Breast epithelium (tissue), 3 donors: ENCODE data around the gene ASPRV1.

ENCODE experiments used
- POLR2A ChIP-seq: fragments of 450-650 bp; IDR thresholded peaks from one replicate; pipeline ENCODE4 v1.6.1; 2016; ENCODE audit warnings: antibody characterized with exemption, mild to moderate bottlenecking, moderate library complexity
- TF ChIP-seq, protein P1 (sequence below), 3 donors: fragments of 450-650 bp; IDR thresholded peaks; one replicate each; pipeline ENCODE4 v1.5.1; 2016 to 2017; ENCODE audit warnings: antibody characterized with exemption in 3 of 3, mild to moderate bottlenecking in 3 of 3, moderate library complexity in 3 of 3

GRCh38 chr2:69997015-69997830, 35.8 kb upstream of the ASPRV1 start:
- TF ChIP-seq POLR2A: no peak
- TF ChIP-seq, protein P1, sequence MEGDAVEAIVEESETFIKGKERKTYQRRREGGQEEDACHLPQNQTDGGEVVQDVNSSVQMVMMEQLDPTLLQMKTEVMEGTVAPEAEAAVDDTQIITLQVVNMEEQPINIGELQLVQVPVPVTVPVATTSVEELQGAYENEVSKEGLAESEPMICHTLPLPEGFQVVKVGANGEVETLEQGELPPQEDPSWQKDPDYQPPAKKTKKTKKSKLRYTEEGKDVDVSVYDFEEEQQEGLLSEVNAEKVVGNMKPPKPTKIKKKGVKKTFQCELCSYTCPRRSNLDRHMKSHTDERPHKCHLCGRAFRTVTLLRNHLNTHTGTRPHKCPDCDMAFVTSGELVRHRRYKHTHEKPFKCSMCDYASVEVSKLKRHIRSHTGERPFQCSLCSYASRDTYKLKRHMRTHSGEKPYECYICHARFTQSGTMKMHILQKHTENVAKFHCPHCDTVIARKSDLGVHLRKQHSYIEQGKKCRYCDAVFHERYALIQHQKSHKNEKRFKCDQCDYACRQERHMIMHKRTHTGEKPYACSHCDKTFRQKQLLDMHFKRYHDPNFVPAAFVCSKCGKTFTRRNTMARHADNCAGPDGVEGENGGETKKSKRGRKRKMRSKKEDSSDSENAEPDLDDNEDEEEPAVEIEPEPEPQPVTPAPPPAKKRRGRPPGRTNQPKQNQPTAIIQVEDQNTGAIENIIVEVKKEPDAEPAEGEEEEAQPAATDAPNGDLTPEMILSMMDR (IDR thresholded peaks at IDR 0.05): no peak
